ENCODE results near the gene RACGAP1. TPM values are rescaled to one million over a fixed set of nuclear protein-coding genes. Genes with fewer than 3 reads are reported as not detected.

Gene RACGAP1
- polyA plus RNA-seq, 3 donors = 3.1 to 5.4 (median 3.6) TPM

DNA sequence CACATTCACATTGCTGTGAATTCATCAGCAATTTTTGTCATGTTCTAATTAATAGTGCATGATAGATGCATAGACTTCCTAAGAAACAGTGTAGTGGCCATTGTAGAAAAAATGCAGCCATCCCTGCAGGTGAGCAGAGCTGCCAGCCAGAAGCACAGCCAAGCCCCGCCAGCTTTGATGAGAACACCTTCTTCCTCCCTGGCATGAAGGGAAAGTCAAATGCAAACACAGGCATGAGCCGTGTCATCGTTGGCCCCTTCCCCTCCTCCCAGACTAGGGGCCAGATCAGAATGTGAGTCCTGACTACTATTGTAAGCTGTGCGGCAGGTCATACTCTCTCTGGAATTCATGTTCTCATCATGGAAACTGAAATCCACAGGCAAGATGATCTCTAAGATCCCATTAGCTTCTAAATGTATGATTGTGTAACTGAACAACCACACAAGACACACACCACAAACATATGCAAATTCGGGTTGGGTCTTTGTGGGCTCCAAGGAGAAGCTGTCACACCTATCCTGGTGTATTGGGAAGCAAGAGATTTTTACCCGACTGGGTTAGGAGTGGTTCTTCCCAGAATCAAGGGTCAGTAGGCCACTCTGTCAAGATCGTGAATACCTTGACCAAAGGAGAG is 77.6 kb downstream of the RACGAP1 start:
- Histone ChIP-seq H3K79me2 (ENCODE audit: insufficient read depth, low read length) (no peaks in the 10 kb centered on the region), H3K27ac (ENCODE audit: low read depth in 1 of 2, low read length in 2 of 2) (no peak overlapping the region), H3K9ac (ENCODE audit: insufficient read depth, low read length, poor library complexity, severe bottlenecking) (no peak overlapping the region), H3K36me3 (replicated peaks in 1 of 2; ENCODE audit: control insufficient read depth in 1 of 2, insufficient read depth in 2 of 2, low read length in 2 of 2) (no peaks in the 10 kb centered on the region), H3K4me2 (replicated peaks; ENCODE audit: extremely low read depth, low read length, poor library complexity, severe bottlenecking) (no peak overlapping the region), H3K4me3 (replicated peaks in 1 of 3; ENCODE audit: low read depth in 2 of 3, low read length in 3 of 3) (no peak overlapping the region), H4K20me1 (ENCODE audit: insufficient read depth, low read length) (no peaks in the 10 kb centered on the region), H3K9me3 (replicated peaks in 1 of 2; ENCODE audit: control insufficient read depth in 1 of 2, insufficient read depth in 1 of 2, low read length in 2 of 2) (no peaks in the 10 kb centered on the region), H3K27me3 (ENCODE audit: control insufficient read depth in 2 of 2, insufficient read depth in 2 of 2, low read length in 2 of 2) (peaks cover 0 to 68% of the 10 kb centered on the region in 2 donors), H2AFZ (ENCODE audit: insufficient read depth, low read depth, low read length, poor library complexity, severe bottlenecking) (no peak overlapping the region), H3K4me1 (ENCODE audit: control insufficient read depth in 1 of 2, insufficient read depth in 2 of 2, low read length in 2 of 2) (peaks cover 36 to 46% of the 10 kb centered on the region in 2 donors)
- Mint-ChIP-seq H3K27me3 (ENCODE audit: low read depth in 3 of 3) (peaks cover 64 to 83% (median 70%) of the 10 kb centered on the region in 3 donors), H3K4me1 (peaks cover 59% of the 10 kb centered on the region), H3K9me3 (peaks cover 0 to 2% (median 0%) of the 10 kb centered on the region in 7 donors), H3K27ac (peak overlapping the region in 1 of 7 donors; percentile 54), H3K36me3 (no peaks in the 10 kb centered on the region), H3K4me3 (peak overlapping the region in 1 of 2 donors; percentile 76)
- DNase-seq = no peak
- intact Hi-C loops (cut with micrococcal nuclease) = no loop called here
- TF ChIP-seq, protein P1, sequence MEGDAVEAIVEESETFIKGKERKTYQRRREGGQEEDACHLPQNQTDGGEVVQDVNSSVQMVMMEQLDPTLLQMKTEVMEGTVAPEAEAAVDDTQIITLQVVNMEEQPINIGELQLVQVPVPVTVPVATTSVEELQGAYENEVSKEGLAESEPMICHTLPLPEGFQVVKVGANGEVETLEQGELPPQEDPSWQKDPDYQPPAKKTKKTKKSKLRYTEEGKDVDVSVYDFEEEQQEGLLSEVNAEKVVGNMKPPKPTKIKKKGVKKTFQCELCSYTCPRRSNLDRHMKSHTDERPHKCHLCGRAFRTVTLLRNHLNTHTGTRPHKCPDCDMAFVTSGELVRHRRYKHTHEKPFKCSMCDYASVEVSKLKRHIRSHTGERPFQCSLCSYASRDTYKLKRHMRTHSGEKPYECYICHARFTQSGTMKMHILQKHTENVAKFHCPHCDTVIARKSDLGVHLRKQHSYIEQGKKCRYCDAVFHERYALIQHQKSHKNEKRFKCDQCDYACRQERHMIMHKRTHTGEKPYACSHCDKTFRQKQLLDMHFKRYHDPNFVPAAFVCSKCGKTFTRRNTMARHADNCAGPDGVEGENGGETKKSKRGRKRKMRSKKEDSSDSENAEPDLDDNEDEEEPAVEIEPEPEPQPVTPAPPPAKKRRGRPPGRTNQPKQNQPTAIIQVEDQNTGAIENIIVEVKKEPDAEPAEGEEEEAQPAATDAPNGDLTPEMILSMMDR (IDR thresholded peaks at IDR 0.05) = no peak
- WGBS (ENCODE audit: insufficient coverage) = 72% methylated on average over 5 of the region's 7 CpGs

DNA sequence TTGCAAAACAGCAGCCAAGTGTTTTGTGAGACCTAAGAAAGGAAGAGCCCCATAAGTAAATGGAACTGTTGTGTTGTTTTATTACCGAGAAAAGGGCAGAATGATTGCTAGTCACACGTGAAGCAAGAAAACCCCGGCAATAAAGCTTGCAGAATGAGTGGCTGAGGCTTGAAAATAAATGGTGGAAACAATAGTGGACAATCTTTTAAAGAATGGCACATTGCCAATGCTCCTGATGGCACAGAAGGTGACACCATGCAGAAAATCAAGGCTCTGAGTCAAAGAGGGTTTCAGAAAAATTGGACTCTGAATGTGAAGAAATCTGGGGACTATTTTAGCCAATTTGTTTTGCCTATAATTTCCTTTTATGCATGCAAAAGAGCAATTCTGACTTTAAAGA is 78.8 kb downstream of the RACGAP1 start:
- peaks cover 27 to 34% of the 10 kb centered on the region in 2 donors for H3K4me1 ChIP-seq (ENCODE audit: control insufficient read depth in 1 of 2, insufficient read depth in 2 of 2, low read length in 2 of 2)
- intact Hi-C loops (cut with micrococcal nuclease) = no loop called here
- WGBS (ENCODE audit: insufficient coverage) = 92% methylated on average over 3 of the region's 3 CpGs
- no peaks in the 10 kb centered on the region for H3K79me2 ChIP-seq (ENCODE audit: insufficient read depth, low read length)
- peak overlapping the region in 1 of 2 donors; percentile 92 for H3K4me3 Mint-ChIP-seq
- H2AFZ ChIP-seq (ENCODE audit: insufficient read depth, low read depth, low read length, poor library complexity, severe bottlenecking) = no peak overlapping the region
- no peaks in the 10 kb centered on the region for H3K36me3 ChIP-seq (replicated peaks in 1 of 2; ENCODE audit: control insufficient read depth in 1 of 2, insufficient read depth in 2 of 2, low read length in 2 of 2)
- H3K9ac ChIP-seq (ENCODE audit: insufficient read depth, low read length, poor library complexity, severe bottlenecking) = no peak overlapping the region
- no peak overlapping the region for H3K4me3 ChIP-seq (replicated peaks in 1 of 3; ENCODE audit: low read depth in 2 of 3, low read length in 3 of 3)
- no peak overlapping the region for H3K27ac Mint-ChIP-seq
- TF ChIP-seq, protein P1 (IDR thresholded peaks at IDR 0.05) = no peak
- no peak for DNase-seq
- H3K9me3 ChIP-seq (replicated peaks in 1 of 2; ENCODE audit: control insufficient read depth in 1 of 2, insufficient read depth in 1 of 2, low read length in 2 of 2) = no peaks in the 10 kb centered on the region
- peaks cover 0 to 2% (median 0%) of the 10 kb centered on the region in 7 donors for H3K9me3 Mint-ChIP-seq
- H3K27me3 ChIP-seq (ENCODE audit: control insufficient read depth in 2 of 2, insufficient read depth in 2 of 2, low read length in 2 of 2) = peaks cover 0 to 58% of the 10 kb centered on the region in 2 donors
- peaks cover 53 to 74% (median 63%) of the 10 kb centered on the region in 3 donors for H3K27me3 Mint-ChIP-seq (ENCODE audit: low read depth in 3 of 3)
- H3K36me3 Mint-ChIP-seq = no peaks in the 10 kb centered on the region
- H4K20me1 ChIP-seq (ENCODE audit: insufficient read depth, low read length) = no peaks in the 10 kb centered on the region
- H3K4me1 Mint-ChIP-seq = peaks cover 50% of the 10 kb centered on the region
- H3K4me2 ChIP-seq (replicated peaks; ENCODE audit: extremely low read depth, low read length, poor library complexity, severe bottlenecking) = no peak overlapping the region
- H3K27ac ChIP-seq (ENCODE audit: low read depth in 1 of 2, low read length in 2 of 2) = no peak overlapping the region

All from CD14-positive monocyte (primary cell).